Middle frontal gyrus (tissue), 1 donor: Measurements from ENCODE around the gene FAM228B.

Experiments used
- DNase-seq: peaks from one replicate; pipeline ENCODE4 v3.0.0-alpha.2; 2015; ENCODE audit warnings: low spot score; ENCODE audit errors: extremely low spot score

Gene FAM228B

GRCh38 chr2:24203029-24203786 is 79.9 kb downstream of the FAM228B start:
- no peak for DNase-seq

GRCh38 chr2:24203787-24204150 is 80.5 kb downstream of the FAM228B start:
- no peak for DNase-seq

DNA sequence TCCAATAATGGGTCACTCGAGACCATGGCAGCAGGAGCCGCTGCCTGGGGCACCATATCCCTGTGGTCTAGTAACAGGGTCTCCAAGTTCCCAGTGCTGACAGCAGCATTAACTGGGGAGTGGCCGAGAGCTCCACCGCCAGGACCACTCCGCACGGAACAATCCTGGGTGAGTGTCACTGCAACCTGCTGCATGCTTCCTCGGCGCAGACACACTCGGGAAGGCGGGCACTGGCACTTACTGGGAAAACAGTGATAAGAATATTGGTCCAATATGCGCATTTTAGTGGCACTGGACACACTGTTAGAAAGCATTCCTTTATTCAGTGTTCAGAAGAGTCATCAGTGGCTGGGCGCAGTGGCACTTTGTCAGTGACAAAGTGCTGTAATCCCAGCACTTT is 81.2 kb downstream of the FAM228B start:
- no peak for DNase-seq

- DNase-seq: no peak
Measured at GRCh38 chr2:24205131-24205530, 81.9 kb downstream of the FAM228B start.

DNA sequence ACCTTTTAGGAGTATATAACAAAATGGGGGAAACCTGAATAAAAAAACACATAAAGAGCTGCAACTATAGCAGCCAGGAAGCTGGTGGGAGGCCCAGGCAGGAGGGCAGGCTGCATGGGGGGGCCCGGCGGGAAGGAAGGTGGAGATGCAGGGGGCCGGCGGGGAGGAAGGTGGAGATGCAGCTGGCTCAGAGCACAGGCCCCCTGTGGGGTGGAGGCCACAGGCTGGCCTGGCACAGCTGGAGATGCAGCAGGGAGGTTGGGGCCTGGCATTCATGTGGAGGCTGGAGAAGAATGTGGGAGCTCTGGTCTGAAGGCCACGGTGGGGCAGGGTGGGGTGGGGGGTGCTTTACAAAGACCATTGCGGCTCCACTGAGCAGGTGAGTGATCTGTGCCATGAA is 83.0 kb downstream of the FAM228B start:
- DNase-seq: no peak

DNA sequence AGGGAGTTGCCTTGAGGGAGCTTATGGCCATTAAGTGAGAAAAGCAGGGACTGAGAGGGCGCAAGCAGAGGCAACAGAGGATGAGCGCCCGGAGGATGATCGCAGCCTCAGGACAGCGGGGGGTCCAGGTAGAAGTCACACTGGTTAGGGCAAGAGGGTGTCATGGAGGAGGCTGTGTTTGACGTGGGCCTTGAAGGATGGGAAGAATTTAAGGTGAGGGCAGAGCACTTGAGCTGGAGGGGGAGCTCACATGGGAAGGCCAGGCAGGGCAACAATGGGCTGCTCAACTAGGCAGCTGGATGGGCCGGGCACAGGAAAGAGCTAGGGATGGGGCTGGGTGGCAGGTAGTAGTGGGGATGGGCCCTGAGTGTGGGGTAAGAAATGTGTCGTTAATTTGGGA is 83.4 kb downstream of the FAM228B start:
- DNase-seq: no peak

DNA sequence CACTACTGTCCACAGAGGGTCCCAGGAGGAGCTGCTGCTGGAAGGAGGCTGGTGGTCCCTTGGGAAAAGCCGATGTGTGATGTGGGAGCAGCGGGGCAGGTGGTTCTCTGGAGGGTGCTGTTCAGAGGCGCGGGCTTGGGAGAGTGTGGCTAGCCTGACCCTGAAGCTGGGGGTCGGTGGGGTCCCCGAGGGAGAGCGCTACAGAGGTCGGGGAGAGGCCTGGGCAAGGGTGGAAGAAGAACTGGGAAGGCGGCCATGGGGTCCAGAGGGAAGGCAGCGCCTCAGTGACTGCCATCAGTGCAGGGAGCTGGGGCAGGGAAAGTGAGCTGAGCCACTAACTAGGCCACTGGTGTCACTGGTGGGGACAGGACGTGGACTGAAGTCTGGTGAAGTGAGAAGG is 84.1 kb downstream of the FAM228B start:
- no peak for DNase-seq

DNA sequence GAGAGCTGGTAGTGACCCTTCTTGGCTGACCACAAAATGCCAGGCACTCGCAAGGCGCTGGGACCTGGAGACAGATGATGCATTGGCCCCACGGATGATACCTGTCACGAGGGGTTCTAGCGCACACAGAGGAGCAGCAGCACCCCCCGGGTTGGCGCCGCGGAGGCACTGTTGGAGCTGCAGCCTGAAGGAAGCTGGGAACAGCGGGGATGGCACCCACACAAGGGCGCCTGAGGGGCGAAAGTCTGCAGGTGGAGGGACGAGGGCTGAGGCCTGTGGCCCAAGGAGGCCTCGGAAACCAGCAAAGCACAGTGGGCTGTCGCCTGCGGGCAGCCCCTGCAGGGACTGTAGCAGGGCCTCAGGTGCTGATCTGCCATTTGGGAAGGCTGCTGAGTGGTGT is 85.2 kb downstream of the FAM228B start:
- no peak for DNase-seq

- DNase-seq: no peak
Measured at GRCh38 chr2:24209389-24210105, 86.3 kb downstream of the FAM228B start.

DNA sequence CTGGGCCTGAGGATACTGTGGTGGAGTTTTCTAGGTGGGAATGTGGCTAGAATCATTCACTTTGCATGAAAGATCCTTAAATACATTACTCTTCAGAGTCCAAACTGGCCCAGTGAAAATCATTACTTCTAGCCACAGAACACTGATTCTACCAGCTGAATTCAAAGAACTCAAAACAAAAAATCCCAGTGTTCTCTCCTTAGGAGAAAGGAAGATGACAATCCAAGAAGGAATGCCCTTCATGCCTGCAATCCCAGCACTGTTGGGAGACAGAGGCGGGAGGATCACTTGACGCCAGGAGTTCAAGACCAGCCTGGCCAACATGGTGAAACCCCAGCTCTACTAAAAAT is 86.8 kb downstream of the FAM228B start:
- no peak for DNase-seq

GRCh38 chr2:24210723-24211122 is 87.5 kb downstream of the FAM228B start:
- no peak for DNase-seq

GRCh38 chr2:24211408-24211807 is 88.1 kb downstream of the FAM228B start:
- no peak for DNase-seq

DNA sequence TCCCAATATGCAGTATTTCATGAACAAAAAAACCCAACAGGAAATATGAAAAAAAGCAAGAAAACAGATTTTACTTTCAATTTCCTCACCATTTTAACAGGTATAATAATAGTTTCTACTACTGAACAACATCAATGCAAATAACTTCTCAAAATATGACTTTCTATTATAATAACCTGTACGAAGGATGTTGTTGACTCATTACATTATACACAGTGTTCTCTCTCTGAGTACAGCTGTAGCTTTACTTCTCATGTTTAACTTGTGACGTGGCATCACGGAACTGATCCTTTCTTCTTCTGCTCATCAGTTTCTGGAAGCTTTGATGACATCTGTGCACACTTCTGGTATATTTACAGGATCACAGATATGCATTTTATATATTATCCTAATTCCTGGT is 91.6 kb downstream of the FAM228B start:
- DNase-seq: no peak
